ENCODE data around the gene PRKCD.

PRKCD gene

GRCh38 chr3:53226142-53226840, 65.3 kb downstream of the PRKCD start:
- TF ChIP-seq, protein P1, sequence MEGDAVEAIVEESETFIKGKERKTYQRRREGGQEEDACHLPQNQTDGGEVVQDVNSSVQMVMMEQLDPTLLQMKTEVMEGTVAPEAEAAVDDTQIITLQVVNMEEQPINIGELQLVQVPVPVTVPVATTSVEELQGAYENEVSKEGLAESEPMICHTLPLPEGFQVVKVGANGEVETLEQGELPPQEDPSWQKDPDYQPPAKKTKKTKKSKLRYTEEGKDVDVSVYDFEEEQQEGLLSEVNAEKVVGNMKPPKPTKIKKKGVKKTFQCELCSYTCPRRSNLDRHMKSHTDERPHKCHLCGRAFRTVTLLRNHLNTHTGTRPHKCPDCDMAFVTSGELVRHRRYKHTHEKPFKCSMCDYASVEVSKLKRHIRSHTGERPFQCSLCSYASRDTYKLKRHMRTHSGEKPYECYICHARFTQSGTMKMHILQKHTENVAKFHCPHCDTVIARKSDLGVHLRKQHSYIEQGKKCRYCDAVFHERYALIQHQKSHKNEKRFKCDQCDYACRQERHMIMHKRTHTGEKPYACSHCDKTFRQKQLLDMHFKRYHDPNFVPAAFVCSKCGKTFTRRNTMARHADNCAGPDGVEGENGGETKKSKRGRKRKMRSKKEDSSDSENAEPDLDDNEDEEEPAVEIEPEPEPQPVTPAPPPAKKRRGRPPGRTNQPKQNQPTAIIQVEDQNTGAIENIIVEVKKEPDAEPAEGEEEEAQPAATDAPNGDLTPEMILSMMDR (IDR thresholded peaks at IDR 0.05; ENCODE audit: low read depth, low read length), result no peak

DNA sequence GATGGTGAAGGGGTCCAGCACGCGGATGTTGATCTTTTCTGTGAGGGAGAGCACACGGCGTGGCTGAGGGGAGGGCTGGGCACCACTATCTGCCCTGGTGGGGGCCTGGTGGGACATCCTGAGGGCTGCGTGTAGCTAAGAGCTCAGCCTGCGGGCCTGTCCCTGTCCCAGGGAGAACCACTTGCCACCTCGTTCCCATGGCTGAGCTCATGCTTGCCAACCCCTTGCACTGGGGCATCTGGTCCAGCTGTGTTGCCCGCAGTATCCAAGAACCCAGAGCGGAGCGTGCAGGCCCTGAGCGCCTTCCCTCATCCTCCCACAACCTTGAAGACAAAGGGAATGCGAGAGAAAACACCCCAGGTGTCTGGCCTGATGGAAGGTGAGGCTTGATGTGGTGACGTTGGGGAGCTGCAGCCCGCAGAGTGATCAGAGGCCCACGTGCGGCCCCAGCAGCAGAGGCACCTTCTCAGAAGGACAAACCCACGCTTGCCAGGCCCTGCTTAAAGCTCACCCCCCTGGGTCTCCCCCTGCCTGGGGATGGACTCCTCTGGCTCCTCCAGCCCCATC, 65.9 kb downstream of the PRKCD start:
- no peak overlapping the region for H3K4me3 ChIP-seq (ENCODE audit: low read depth, low read length)
- TF ChIP-seq, protein P1 (IDR thresholded peaks at IDR 0.05; ENCODE audit: low read depth, low read length), result no peak

More at GRCh38 chr3:53226142-53226840, 65.3 kb downstream of the PRKCD start:
- no peak overlapping the region for H3K4me3 ChIP-seq (ENCODE audit: low read depth, low read length)

GRCh38 chr3:53227993-53228885, 67.2 kb downstream of the PRKCD start:
- TF ChIP-seq, protein P1 (IDR thresholded peaks at IDR 0.05; ENCODE audit: low read depth, low read length), result no peak

DNA sequence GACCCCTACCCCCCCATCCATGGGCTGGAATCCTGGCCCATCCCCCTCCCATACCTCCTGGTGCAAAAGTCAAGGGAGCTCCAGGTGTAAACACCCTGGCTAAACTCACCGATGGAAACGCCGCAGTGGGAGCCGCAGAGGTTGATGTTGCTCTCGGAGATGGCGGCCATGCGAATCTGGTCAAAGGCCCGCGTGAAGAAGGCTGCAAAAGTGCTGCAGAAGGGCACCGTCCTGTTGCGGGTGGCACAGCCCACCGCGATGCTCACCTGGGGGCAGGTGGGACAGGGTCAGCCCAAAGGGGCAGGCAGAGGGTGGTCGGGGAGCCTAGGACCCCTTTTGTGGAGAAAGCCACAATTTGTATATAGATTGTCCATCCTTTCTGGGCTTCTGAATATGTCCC, 68.2 kb downstream of the PRKCD start:
- TF ChIP-seq, protein P1 (IDR thresholded peaks at IDR 0.05; ENCODE audit: low read depth, low read length), result no peak
- no peak overlapping the region for H3K4me3 ChIP-seq (ENCODE audit: low read depth, low read length)

More at GRCh38 chr3:53227993-53228885, 67.2 kb downstream of the PRKCD start:
- H3K4me3 ChIP-seq (ENCODE audit: low read depth, low read length), result no peak overlapping the region

DNA sequence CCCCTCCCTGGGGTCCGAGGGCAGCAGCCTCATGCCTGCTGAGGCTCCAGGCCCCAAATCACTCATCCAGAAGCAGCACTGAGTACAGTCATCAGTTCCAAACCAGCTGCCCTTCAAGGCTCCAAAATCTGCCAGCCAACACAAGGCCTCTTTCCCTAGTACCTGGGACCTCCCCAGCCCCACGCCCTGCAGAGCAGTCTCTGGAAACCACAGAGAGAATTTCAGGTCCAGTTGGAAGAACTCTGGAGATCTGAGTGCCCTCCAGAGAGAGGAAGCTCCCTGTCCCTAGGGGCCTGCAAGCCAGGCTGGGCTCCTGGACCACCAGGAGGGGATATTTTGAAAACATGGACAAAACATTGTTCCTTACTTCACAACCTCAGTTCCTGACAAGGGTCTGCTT, 68.6 kb downstream of the PRKCD start:
- TF ChIP-seq, protein P1 (IDR thresholded peaks at IDR 0.05; ENCODE audit: low read depth, low read length), result no peak

GRCh38 chr3:53230041-53230621, 69.1 kb downstream of the PRKCD start:
- no peak overlapping the region for H3K4me3 ChIP-seq (ENCODE audit: low read depth, low read length)
- TF ChIP-seq, protein P1 (IDR thresholded peaks at IDR 0.05; ENCODE audit: low read depth, low read length), result no peak

More for the DNA sequence above, 68.6 kb downstream of the PRKCD start:
- no peak overlapping the region for H3K4me3 ChIP-seq (ENCODE audit: low read depth, low read length)

Data from WI38 (cell line).